ENCODE measurements around the gene EIPR1. TPM values are rescaled to one million over a fixed set of nuclear protein-coding genes. Genes with fewer than 3 reads are reported as not detected.
A peak's percentile ranks its signal among the peaks of the same experiment; 100 is the strongest.

Gene EIPR1
- total and polyA plus RNA-seq, 10 of the 15 experiments (the other 5 are each of a cell fraction or from before 2014, with no cell fraction given), result 23.6 to 61.2 (median 42.2) TPM

DNA sequence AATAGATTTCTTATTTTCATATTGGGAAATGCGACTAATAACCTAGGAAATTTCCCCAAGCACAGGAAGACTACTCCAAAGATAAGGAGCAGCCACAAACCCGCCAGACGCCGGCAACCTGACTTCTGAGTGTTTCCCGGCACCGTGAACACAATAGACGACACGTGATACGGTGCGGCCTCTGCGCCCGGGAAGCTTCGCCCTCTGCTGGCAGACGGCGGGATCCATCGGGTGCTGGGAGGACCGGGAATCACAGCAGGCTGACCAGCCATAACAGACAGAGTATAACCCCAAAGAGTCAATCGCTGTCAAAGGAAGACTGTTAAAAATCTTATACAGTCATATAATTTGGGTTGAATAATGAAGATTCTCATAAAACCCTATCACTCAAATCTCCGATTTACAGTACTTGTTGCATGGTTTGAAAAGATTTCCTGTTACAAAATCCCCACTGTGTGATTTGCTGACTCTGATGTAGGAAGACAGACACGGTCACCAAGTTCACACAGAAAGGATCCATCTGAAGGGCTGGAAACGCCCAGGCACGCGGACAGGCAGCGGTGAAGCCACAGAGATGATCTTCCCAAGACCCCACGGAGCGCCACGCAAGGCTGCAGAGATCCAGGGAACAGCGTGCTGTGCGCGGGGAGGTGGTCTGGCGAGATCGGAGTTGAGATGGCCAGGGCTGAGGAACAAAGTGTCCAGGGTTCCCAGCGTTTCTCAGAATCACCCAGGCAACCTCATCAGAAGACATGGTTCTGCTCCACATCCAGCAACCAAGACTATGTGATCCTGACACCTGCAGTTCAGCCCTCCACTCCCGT, 73.8 kb downstream of the EIPR1 start (continued):
- TF ChIP-seq CREB1 (IDR thresholded peaks at IDR 0.05; ENCODE audit: low read depth) (no peak), GATAD2B (conservative IDR thresholded peaks at IDR 0.05; ENCODE audit: low read depth) (no peak), RCOR1 (conservative IDR thresholded peaks at IDR 0.05; ENCODE audit: low read depth, low read length) (no peak), CHD1 (IDR thresholded peaks at IDR 0.05; ENCODE audit: low read depth, low read length) (no peak), TAF1 (IDR thresholded peaks at IDR 0.05; ENCODE audit: borderline replicate concordance, low read depth, low read length) (no peak), RELA (IDR thresholded peaks at IDR 0.05; ENCODE audit: borderline replicate concordance, partially characterized antibody) (no peak), EZH2 (IDR thresholded peaks at IDR 0.05; ENCODE audit: borderline replicate concordance, control insufficient read depth, low read depth, low read length) (no peak), ZNF274 (IDR thresholded peaks at IDR 0.05; ENCODE audit: insufficient read depth, insufficient read length) (no peak), RAD21 (IDR thresholded peaks at IDR 0.05; ENCODE audit: insufficient read depth, low read depth, low read length) (peak; percentile 90), HDAC6 (IDR thresholded peaks at IDR 0.05; ENCODE audit: unreplicated experiment) (no peak), SIX5 (IDR thresholded peaks at IDR 0.05; ENCODE audit: low read depth, low read length, severe bottlenecking) (no peak), STAT1 (conservative IDR thresholded peaks at IDR 0.05) (no peak), KAT2A (conservative IDR thresholded peaks at IDR 0.05; ENCODE audit: control insufficient read depth, low read depth, low read length) (no peak), ATF7 (IDR thresholded peaks at IDR 0.05; ENCODE audit: low read depth) (no peak), IKZF2 (IDR thresholded peaks at IDR 0.05) (no peak), NFIC (IDR thresholded peaks at IDR 0.05; ENCODE audit: low read depth, low read length) (no peak), ZNF384 (IDR thresholded peaks at IDR 0.05; ENCODE audit: borderline replicate concordance, low read depth, low read length) (no peak), ASH2L (IDR thresholded peaks at IDR 0.05; ENCODE audit: borderline replicate concordance, low read depth) (no peak)
- TF ChIP-seq, protein P1, sequence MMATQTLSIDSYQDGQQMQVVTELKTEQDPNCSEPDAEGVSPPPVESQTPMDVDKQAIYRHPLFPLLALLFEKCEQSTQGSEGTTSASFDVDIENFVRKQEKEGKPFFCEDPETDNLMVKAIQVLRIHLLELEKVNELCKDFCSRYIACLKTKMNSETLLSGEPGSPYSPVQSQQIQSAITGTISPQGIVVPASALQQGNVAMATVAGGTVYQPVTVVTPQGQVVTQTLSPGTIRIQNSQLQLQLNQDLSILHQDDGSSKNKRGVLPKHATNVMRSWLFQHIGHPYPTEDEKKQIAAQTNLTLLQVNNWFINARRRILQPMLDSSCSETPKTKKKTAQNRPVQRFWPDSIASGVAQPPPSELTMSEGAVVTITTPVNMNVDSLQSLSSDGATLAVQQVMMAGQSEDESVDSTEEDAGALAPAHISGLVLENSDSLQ (IDR thresholded peaks at IDR 0.05), result no peak
- TF ChIP-seq, protein P2, sequence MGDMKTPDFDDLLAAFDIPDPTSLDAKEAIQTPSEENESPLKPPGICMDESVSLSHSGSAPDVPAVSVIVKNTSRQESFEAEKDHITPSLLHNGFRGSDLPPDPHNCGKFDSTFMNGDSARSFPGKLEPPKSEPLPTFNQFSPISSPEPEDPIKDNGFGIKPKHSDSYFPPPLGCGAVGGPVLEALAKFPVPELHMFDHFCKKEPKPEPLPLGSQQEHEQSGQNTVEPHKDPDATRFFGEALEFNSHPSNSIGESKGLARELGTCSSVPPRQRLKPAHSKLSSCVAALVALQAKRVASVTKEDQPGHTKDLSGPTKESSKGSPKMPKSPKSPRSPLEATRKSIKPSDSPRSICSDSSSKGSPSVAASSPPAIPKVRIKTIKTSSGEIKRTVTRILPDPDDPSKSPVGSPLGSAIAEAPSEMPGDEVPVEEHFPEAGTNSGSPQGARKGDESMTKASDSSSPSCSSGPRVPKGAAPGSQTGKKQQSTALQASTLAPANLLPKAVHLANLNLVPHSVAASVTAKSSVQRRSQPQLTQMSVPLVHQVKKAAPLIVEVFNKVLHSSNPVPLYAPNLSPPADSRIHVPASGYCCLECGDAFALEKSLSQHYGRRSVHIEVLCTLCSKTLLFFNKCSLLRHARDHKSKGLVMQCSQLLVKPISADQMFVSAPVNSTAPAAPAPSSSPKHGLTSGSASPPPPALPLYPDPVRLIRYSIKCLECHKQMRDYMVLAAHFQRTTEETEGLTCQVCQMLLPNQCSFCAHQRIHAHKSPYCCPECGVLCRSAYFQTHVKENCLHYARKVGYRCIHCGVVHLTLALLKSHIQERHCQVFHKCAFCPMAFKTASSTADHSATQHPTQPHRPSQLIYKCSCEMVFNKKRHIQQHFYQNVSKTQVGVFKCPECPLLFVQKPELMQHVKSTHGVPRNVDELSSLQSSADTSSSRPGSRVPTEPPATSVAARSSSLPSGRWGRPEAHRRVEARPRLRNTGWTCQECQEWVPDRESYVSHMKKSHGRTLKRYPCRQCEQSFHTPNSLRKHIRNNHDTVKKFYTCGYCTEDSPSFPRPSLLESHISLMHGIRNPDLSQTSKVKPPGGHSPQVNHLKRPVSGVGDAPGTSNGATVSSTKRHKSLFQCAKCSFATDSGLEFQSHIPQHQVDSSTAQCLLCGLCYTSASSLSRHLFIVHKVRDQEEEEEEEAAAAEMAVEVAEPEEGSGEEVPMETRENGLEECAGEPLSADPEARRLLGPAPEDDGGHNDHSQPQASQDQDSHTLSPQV (IDR thresholded peaks at IDR 0.05), result 0 out of 2 replicates have a peak, but pooled peaks have one; percentile 12
- TF ChIP-seq, protein P3, sequence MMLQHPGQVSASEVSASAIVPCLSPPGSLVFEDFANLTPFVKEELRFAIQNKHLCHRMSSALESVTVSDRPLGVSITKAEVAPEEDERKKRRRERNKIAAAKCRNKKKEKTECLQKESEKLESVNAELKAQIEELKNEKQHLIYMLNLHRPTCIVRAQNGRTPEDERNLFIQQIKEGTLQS (IDR thresholded peaks at IDR 0.05; ENCODE audit: borderline replicate concordance, extremely low read depth, low read depth, low read length), result peak; percentile 79
- TF ChIP-seq, protein P4, sequence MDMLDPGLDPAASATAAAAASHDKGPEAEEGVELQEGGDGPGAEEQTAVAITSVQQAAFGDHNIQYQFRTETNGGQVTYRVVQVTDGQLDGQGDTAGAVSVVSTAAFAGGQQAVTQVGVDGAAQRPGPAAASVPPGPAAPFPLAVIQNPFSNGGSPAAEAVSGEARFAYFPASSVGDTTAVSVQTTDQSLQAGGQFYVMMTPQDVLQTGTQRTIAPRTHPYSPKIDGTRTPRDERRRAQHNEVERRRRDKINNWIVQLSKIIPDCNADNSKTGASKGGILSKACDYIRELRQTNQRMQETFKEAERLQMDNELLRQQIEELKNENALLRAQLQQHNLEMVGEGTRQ (IDR thresholded peaks at IDR 0.05; ENCODE audit: borderline replicate concordance, low read depth, low read length), result peak; percentile 74
- TF ChIP-seq, protein P5, sequence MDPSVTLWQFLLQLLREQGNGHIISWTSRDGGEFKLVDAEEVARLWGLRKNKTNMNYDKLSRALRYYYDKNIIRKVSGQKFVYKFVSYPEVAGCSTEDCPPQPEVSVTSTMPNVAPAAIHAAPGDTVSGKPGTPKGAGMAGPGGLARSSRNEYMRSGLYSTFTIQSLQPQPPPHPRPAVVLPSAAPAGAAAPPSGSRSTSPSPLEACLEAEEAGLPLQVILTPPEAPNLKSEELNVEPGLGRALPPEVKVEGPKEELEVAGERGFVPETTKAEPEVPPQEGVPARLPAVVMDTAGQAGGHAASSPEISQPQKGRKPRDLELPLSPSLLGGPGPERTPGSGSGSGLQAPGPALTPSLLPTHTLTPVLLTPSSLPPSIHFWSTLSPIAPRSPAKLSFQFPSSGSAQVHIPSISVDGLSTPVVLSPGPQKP (IDR thresholded peaks at IDR 0.05; ENCODE audit: low read depth, low read length), result no peak
